ENCODE data around the gene STXBP5. TPM values are rescaled to one million over a fixed set of nuclear protein-coding genes. Genes with fewer than 3 reads are reported as not detected.
"Not testable (repeated sequence)": the region's sequence is repeated elsewhere in the genome, so short reads cannot be mapped to it uniquely, and the experiment has no call there.

The STXBP5 gene
- total RNA-seq, 2 donors from 2014 or later = 13.0 to 20.2 TPM

- Mint-ChIP-seq H3K27ac (no peak overlapping the region), H3K27me3 (no peaks in the 10 kb centered on the region), H3K4me3 (no peak overlapping the region), H3K36me3 (ENCODE audit: low read depth) (peaks cover 37% of the 10 kb centered on the region), H3K9me3 (no peaks in the 10 kb centered on the region), H3K4me1 (no peaks in the 10 kb centered on the region)
- no peak for ATAC-seq (replicated peaks)
These were observed 143.1 kb downstream of the STXBP5 start for GRCh38 chr6:147347179-147347881.

DNA sequence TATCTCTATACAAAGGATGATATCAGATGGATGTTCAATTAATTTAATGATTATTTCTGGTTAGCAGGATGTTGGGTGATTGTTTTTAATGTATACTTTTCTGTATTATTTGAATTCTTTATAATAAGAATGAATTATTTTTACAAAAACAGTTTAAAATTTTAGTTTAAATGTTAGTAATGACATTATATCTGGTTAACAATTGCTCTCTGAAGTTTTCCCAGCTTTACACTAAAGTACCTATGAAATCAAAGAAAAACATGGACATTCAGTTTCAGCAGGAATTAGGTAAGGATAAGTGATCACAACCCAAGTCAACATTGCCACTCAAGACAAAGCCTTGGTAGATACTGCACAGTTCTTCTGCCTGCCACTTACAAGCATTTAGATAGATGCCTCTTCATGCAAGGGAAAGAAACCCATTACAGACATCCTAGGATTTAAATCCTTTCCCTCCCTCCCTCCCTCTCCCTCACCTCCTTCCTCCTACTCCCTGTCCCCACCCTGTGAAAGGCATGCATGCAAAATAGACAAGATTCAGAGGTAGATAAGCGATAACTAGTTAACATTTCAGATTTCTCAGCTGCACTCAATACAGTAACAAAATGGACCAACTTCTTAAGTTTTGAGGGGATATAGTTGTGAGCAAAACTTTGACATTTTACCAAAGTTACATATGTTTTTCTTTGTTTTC lies 143.8 kb downstream of the STXBP5 start:
- Mint-ChIP-seq H3K9me3 (no peaks in the 10 kb centered on the region), H3K27ac (no peak overlapping the region), H3K4me3 (no peak overlapping the region), H3K4me1 (no peaks in the 10 kb centered on the region), H3K27me3 (no peaks in the 10 kb centered on the region), H3K36me3 (ENCODE audit: low read depth) (peaks cover 37% of the 10 kb centered on the region)
- no peak for ATAC-seq (replicated peaks)

DNA sequence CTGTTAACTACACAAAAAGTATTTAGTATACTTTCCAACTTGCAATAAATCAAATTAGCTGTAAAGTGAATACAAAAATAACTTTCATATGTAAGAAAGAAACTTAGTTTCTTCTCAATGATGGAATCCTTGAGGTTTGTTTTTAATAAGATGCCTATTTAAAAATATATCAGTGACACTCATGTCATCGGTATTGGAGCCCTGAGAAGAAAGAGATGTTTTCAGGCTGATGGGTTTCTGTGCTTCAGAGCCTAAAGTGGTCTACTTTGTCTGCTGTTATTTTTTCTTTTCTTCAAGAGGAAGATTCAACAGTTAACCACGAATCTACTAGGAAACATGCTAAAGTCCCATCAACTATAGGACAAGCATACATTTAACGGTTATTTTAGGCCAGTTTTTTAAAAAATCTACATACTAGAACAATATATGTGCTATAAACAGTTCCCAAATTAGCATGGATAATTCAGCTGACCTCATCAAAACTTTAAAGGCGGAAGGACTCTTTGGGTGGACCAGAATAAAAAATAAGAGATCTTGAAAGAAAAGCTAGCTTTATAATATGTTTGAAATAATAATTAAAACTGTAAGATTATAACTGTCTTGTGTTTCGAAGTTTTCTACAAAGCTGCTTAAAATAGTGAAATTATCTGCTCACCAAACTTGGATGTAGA lies 157.2 kb downstream of the STXBP5 start:
- Mint-ChIP-seq H3K36me3 (ENCODE audit: low read depth) (peaks cover 93% of the 10 kb centered on the region), H3K4me1 (no peaks in the 10 kb centered on the region)
- ATAC-seq (replicated peaks) = no peak

DNA sequence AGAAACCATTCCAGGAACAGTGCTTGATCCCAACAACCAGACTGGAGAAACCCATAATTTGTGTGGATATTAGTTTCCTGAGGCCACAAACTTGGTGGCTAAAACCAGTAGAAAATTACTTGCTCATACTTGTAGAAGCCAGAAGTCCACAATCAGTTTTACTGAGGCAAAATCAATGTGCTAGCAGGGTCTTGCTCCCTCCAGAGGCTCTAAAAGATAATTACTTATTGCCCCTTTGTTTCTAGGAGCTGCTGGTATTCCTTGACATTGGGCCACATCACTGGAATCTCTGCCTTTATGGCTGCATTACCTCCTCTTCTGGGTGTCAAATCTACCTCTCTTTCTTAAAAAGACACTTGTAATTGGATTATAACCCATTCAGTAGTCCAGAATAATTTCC lies 162.1 kb downstream of the STXBP5 start:
- H3K9me3 Mint-ChIP-seq = no peaks in the 10 kb centered on the region
- ATAC-seq (replicated peaks) = no peak
- no peak overlapping the region for H3K4me3 Mint-ChIP-seq
- no peaks in the 10 kb centered on the region for H3K27me3 Mint-ChIP-seq
- H3K27ac Mint-ChIP-seq = no peak overlapping the region
- H3K36me3 Mint-ChIP-seq (ENCODE audit: low read depth) = peaks cover 50% of the 10 kb centered on the region
- H3K4me1 Mint-ChIP-seq = no peaks in the 10 kb centered on the region

More for the DNA sequence above, 157.2 kb downstream of the STXBP5 start:
- Mint-ChIP-seq H3K4me3 (no peak overlapping the region), H3K9me3 (peaks cover 6% of the 10 kb centered on the region), H3K27ac (no peak overlapping the region), H3K27me3 (no peaks in the 10 kb centered on the region)

DNA sequence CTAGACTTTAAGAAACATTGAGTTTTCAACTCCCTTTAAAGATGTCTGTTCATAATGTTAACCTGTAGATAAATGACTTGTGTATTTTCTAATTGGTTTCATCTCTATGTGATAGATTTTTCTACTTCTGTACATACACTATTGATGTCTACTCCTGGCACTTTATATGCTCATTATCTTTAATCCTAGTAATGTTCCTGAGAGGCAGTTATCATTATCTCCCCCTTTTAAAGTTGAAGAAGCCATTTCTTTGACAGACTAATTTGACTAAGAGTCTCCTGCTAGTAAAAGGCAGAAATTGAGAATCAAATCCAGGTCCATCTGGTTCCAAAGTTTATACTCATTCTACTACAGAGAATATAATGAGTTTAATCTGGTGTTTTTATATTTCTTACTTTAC lies 167.1 kb downstream of the STXBP5 start:
- ATAC-seq (replicated peaks) = no peak
- no peaks in the 10 kb centered on the region for H3K4me1 Mint-ChIP-seq
- H3K36me3 Mint-ChIP-seq (ENCODE audit: low read depth) = peaks cover 26% of the 10 kb centered on the region
- H3K9me3 Mint-ChIP-seq = no peaks in the 10 kb centered on the region
- no peak overlapping the region for H3K27ac Mint-ChIP-seq
- H3K27me3 Mint-ChIP-seq = no peaks in the 10 kb centered on the region
- no peak overlapping the region for H3K4me3 Mint-ChIP-seq

DNA sequence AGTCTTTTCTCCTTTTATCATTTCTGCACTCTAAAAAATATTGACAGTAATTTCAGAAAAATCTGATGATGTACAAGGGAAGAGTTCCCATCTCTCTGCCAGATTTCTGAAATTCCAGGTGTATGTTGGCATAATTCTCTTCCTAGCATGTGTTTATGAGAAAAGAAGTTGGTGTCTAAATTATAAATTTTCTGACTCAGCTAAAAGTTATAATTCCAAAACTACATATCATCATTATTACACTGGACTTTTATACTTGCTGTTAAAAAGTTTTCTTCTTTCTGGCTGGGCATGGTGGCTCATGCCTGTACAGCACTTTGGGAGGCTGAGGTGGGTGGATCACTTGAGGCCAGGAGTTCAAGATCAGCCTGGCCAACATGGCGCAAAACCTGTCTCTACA lies 168.6 kb downstream of the STXBP5 start:
- H3K27me3 Mint-ChIP-seq = no peaks in the 10 kb centered on the region
- peaks cover 31% of the 10 kb centered on the region for H3K36me3 Mint-ChIP-seq (ENCODE audit: low read depth)
- no peak overlapping the region for H3K27ac Mint-ChIP-seq
- H3K9me3 Mint-ChIP-seq = no peaks in the 10 kb centered on the region
- no peak overlapping the region for H3K4me3 Mint-ChIP-seq
- no peaks in the 10 kb centered on the region for H3K4me1 Mint-ChIP-seq
- ATAC-seq (replicated peaks) = no peak

DNA sequence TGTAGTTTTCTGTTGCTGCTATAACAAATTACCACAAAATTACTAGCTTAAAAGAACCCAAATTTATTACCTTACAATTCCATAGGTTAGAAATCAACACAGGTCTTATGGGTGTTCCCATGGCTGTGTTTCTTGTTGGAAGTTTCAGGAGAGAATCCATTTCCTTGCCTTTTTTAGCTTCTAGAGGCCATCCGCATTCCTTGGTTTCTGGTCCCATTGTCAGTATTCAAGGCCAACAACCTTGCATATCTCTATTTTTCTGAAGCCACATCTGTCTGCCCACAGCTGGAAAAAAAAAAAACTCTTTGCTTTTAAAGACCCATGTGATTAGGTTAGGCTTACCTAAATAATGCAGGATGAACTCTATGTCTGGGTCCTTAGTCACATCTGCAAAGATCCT lies 174.6 kb downstream of the STXBP5 start:
- Mint-ChIP-seq H3K4me3 (no peak overlapping the region), H3K36me3 (ENCODE audit: low read depth) (peaks cover 72% of the 10 kb centered on the region), H3K9me3 (no peaks in the 10 kb centered on the region), H3K27ac (no peak overlapping the region), H3K27me3 (no peaks in the 10 kb centered on the region), H3K4me1 (peaks cover under 1% of the 10 kb centered on the region)
- ATAC-seq (replicated peaks) = no peak

DNA sequence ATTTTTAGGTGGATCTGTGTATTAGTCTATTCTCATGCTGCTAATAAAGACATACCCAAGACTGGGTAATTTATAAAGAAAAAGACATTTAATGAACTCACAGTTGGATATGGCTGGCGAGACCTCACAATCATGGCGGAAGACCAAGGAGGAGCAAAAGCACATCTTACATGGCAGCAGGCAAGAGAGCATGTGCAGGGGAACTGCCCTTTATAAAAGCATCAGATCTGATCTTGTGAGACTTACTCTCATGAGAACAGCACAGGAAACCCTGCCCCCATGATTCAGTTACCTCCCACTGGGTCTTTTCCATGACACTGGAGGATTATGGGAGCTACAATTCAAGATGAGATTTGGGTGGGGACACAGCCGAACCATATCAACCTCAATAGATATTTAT lies 176.6 kb downstream of the STXBP5 start:
- not testable (repeated sequence) for H3K9me3 Mint-ChIP-seq; ATAC-seq (replicated peaks); H3K4me1 Mint-ChIP-seq; H3K27ac Mint-ChIP-seq; H3K4me3 Mint-ChIP-seq; H3K27me3 Mint-ChIP-seq
- H3K36me3 Mint-ChIP-seq (ENCODE audit: low read depth) = peaks cover 74% of the 10 kb centered on the region

- Mint-ChIP-seq H3K9me3 (no peaks in the 10 kb centered on the region), H3K4me3 (no peak overlapping the region), H3K36me3 (ENCODE audit: low read depth) (peaks cover 68% of the 10 kb centered on the region), H3K4me1 (peaks cover 4% of the 10 kb centered on the region), H3K27me3 (no peaks in the 10 kb centered on the region), H3K27ac (no peak overlapping the region)
- no peak for ATAC-seq (replicated peaks)
These were observed 177.5 kb downstream of the STXBP5 start for GRCh38 chr6:147381712-147382111.

GRCh38 chr6:147382945-147383554 lies 178.8 kb downstream of the STXBP5 start:
- Mint-ChIP-seq H3K4me3 (no peak overlapping the region), H3K4me1 (peaks cover 4% of the 10 kb centered on the region), H3K9me3 (no peaks in the 10 kb centered on the region), H3K36me3 (ENCODE audit: low read depth) (peaks cover 69% of the 10 kb centered on the region), H3K27ac (no peak overlapping the region), H3K27me3 (no peaks in the 10 kb centered on the region)
- ATAC-seq (replicated peaks) = no peak

GRCh38 chr6:147384029-147384428 lies 179.8 kb downstream of the STXBP5 start:
- peak; percentile 70 for ATAC-seq (replicated peaks)
- H3K36me3 Mint-ChIP-seq (ENCODE audit: low read depth) = peaks cover 59% of the 10 kb centered on the region
- H3K4me3 Mint-ChIP-seq = no peak overlapping the region
- H3K27ac Mint-ChIP-seq = no peak overlapping the region
- peaks cover 4% of the 10 kb centered on the region for H3K4me1 Mint-ChIP-seq
- H3K9me3 Mint-ChIP-seq = no peaks in the 10 kb centered on the region
- H3K27me3 Mint-ChIP-seq = no peaks in the 10 kb centered on the region

DNA sequence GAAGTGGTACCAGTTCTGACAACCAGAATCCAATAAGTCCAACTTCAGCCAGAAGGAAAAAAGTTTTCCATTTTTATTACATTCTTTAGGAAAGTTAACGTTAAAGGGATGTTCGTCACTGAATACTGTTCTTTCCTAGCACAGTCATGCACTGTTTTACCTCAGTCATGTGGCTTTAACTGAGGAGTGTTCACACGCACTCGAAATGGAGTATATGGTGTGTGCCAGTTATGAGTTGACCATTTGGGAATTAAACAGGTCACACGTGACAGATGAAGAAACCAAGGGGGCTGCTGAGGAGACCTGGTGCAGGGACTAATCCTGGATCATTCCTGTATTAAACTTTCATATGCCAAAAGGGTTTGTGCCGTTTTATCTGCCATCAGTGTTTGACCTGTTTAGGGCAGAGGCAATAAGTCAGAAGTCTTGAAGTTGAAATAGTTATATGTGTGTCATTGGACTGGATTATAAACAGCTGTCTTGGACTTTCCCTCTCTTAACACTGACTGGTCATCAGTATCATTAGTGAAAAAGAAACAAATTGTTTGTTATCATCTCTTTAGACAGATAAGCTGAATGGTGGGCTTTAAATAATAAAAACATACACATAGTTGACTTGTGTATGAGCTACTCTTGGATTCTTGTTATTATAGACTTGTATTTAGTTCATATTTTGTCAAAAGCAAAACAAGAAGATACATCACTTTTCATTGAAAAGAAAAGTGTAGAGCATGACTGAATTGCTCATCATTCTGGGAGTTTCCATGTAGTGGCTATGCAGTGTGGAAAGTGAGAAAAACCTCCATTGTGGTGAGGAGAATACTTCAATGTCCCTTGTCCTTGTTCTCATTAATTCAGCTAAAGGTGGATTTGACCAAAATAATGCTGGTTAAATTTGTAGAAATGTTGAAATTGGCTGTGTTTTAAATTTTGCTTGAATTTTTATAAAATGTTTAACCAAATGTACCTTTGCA lies 180.8 kb downstream of the STXBP5 start:
- Mint-ChIP-seq H3K36me3 (ENCODE audit: low read depth) (peaks cover 49% of the 10 kb centered on the region), H3K27me3 (no peaks in the 10 kb centered on the region), H3K4me3 (no peak overlapping the region), H3K27ac (no peak overlapping the region), H3K9me3 (no peaks in the 10 kb centered on the region), H3K4me1 (peaks cover 4% of the 10 kb centered on the region)
- peak; percentile 68 for ATAC-seq (replicated peaks)

DNA sequence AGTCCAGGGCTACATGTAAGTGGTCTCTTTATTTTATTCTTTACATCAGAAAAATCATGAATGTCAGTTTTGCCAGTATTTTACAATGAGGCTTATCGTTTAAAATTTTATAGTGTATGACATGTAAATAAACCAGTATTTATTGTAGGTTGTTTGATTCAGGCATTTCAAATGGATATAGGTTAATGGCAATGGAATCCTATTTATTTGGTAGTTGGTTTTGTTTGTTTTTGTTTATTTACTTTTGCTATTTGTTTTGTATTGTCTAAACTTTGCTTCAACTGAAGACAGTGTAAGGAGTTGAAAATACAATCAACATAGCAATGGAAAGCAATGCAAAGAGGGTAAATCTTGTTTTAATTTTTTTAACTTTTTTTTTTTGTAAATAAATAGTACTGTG lies 185.2 kb downstream of the STXBP5 start:
- Mint-ChIP-seq H3K27ac (no peak overlapping the region), H3K9me3 (no peaks in the 10 kb centered on the region), H3K27me3 (no peaks in the 10 kb centered on the region), H3K4me3 (no peak overlapping the region), H3K4me1 (no peaks in the 10 kb centered on the region), H3K36me3 (ENCODE audit: low read depth) (peaks cover 19% of the 10 kb centered on the region)
- no peak for ATAC-seq (replicated peaks)

All from activated T-helper 17 cell treated with anti-CD3 and anti-CD28 coated beads, Interleukin-2, amount 50 U/mL, for 72 hours (primary cell).